Subcutaneous abdominal adipose tissue (tissue), 5 donors: Measurements from ENCODE around the gene CGAS.

Experiments used
- H3K27ac ChIP-seq: one replicate; pipeline ENCODE4 v1.7.0; 2013; ENCODE audit warnings: low read depth, mild to moderate bottlenecking, inconsistent platforms, low read length, moderate library complexity
- H3K27me3 ChIP-seq, 5 donors: one replicate each; pipeline ENCODE4 v1.7.0; 2013; ENCODE audit warnings: low read length in 5 of 5, inconsistent platforms in 1 of 5; ENCODE audit not compliant: control insufficient read depth in 5 of 5, insufficient read depth in 4 of 5
- H3K36me3 ChIP-seq, 5 donors: one replicate each; pipeline ENCODE4 v1.7.0; 2013; ENCODE audit warnings: low read length in 5 of 5; ENCODE audit not compliant: control insufficient read depth in 5 of 5, insufficient read depth in 5 of 5
- H3K4me1 ChIP-seq, 5 donors: one replicate each; pipeline ENCODE4 v1.7.0; 2013; ENCODE audit warnings: low read length in 5 of 5, mild to moderate bottlenecking in 3 of 5, moderate library complexity in 1 of 5; ENCODE audit not compliant: control insufficient read depth in 5 of 5, insufficient read depth in 5 of 5
- H3K4me3 ChIP-seq, 5 donors: one replicate each; pipeline ENCODE4 v1.7.0; 2013; ENCODE audit warnings: low read length in 5 of 5, low read depth in 1 of 5
- H3K9ac ChIP-seq, 5 donors: one replicate each; pipeline ENCODE4 v1.7.0; 2013; ENCODE audit warnings: low read length in 5 of 5, mild to moderate bottlenecking in 4 of 5, moderate library complexity in 3 of 5
- H3K9me3 ChIP-seq, 5 donors: one replicate each; pipeline ENCODE4 v1.7.0; 2013; ENCODE audit warnings: low read length in 5 of 5; ENCODE audit not compliant: control insufficient read depth in 5 of 5
- donor health status: healthy.
- donor health status: healthy.
- donor health status: healthy.
- donor health status: healthy.
- donor health status: healthy.

Gene CGAS

GRCh38 chr6:73452107-73452461, at the start of gene CGAS:
Gene CGAS (minus strand): TSS chr6:73452297. CDS start chr6:73452181, 116 bp downstream.
- Histone ChIP-seq H3K4me1 (peaks cover 0 to 17% (median 14%) of the 10 kb centered on the region in 5 donors), H3K27ac (peak within 1 kb of the TSS; percentile 75), H3K27me3 (no peaks in the 10 kb centered on the region), H3K4me3 (peak within 1 kb of the TSS; percentile 81 to 89 (median 85)), H3K9me3 (no peaks in the 10 kb centered on the region), H3K9ac (peak within 1 kb of the TSS; percentile 60 to 90 (median 87)), H3K36me3 (no peaks in the 10 kb centered on the region)

GRCh38 chr6:73497915-73498314, 45.8 kb upstream of the CGAS start:
- Histone ChIP-seq H3K36me3 (peaks cover 34 to 71% (median 51%) of the 10 kb centered on the region in 5 donors), H3K4me1 (no peaks in the 10 kb centered on the region), H3K27me3 (no peaks in the 10 kb centered on the region), H3K4me3 (no peak overlapping the region), H3K9ac (no peak overlapping the region), H3K27ac (no peak overlapping the region), H3K9me3 (no peaks in the 10 kb centered on the region)

- H3K4me1 ChIP-seq = no peaks in the 10 kb centered on the region
- H3K4me3 ChIP-seq = no peak overlapping the region
- no peaks in the 10 kb centered on the region for H3K27me3 ChIP-seq
- H3K9ac ChIP-seq = no peak overlapping the region
- H3K27ac ChIP-seq = no peak overlapping the region
- H3K9me3 ChIP-seq = no peaks in the 10 kb centered on the region
- H3K36me3 ChIP-seq = peaks cover 23 to 71% (median 50%) of the 10 kb centered on the region in 5 donors
Observed at GRCh38 chr6:73491377-73491776, 39.3 kb upstream of the CGAS start.

- H3K4me3 ChIP-seq = no peak overlapping the region
- no peaks in the 10 kb centered on the region for H3K27me3 ChIP-seq
- no peak overlapping the region for H3K27ac ChIP-seq
- no peak overlapping the region for H3K9ac ChIP-seq
- H3K9me3 ChIP-seq = no peaks in the 10 kb centered on the region
- H3K36me3 ChIP-seq = peaks cover 20 to 72% (median 59%) of the 10 kb centered on the region in 5 donors
- H3K4me1 ChIP-seq = no peaks in the 10 kb centered on the region
Observed at GRCh38 chr6:73487473-73487872, 35.4 kb upstream of the CGAS start.

- no peaks in the 10 kb centered on the region for H3K4me1 ChIP-seq
- H3K36me3 ChIP-seq = peaks cover 24 to 86% (median 80%) of the 10 kb centered on the region in 5 donors
- no peaks in the 10 kb centered on the region for H3K27me3 ChIP-seq
- no peak overlapping the region for H3K4me3 ChIP-seq
- no peak overlapping the region for H3K27ac ChIP-seq
- no peak overlapping the region for H3K9ac ChIP-seq
- no peaks in the 10 kb centered on the region for H3K9me3 ChIP-seq
Observed at GRCh38 chr6:73484438-73484837, 32.3 kb upstream of the CGAS start.

GRCh38 chr6:73481969-73482368, 29.9 kb upstream of the CGAS start:
- Histone ChIP-seq H3K4me1 (no peaks in the 10 kb centered on the region), H3K4me3 (no peak overlapping the region), H3K36me3 (peaks cover 24 to 86% (median 69%) of the 10 kb centered on the region in 5 donors), H3K9ac (no peak overlapping the region), H3K27ac (no peak overlapping the region), H3K9me3 (no peaks in the 10 kb centered on the region), H3K27me3 (no peaks in the 10 kb centered on the region)

GRCh38 chr6:73477407-73477806, 25.3 kb upstream of the CGAS start:
- H3K27me3 ChIP-seq = no peaks in the 10 kb centered on the region

GRCh38 chr6:73476723-73477122, 24.6 kb upstream of the CGAS start:
- Histone ChIP-seq H3K9ac (no peak overlapping the region), H3K36me3 (peaks cover 25 to 82% (median 63%) of the 10 kb centered on the region in 5 donors), H3K27me3 (no peaks in the 10 kb centered on the region), H3K9me3 (no peaks in the 10 kb centered on the region), H3K4me3 (no peak overlapping the region), H3K27ac (no peak overlapping the region), H3K4me1 (no peaks in the 10 kb centered on the region)

More at GRCh38 chr6:73477407-73477806, 25.3 kb upstream of the CGAS start:
- H3K4me1 ChIP-seq = no peaks in the 10 kb centered on the region
- H3K9ac ChIP-seq = no peak overlapping the region
- peaks cover 22 to 84% (median 68%) of the 10 kb centered on the region in 5 donors for H3K36me3 ChIP-seq
- H3K9me3 ChIP-seq = no peaks in the 10 kb centered on the region
- H3K4me3 ChIP-seq = no peak overlapping the region
- no peak overlapping the region for H3K27ac ChIP-seq

GRCh38 chr6:73471686-73472290, 19.7 kb upstream of the CGAS start:
- no peak overlapping the region for H3K27ac ChIP-seq
- peaks cover 14 to 77% (median 52%) of the 10 kb centered on the region in 5 donors for H3K36me3 ChIP-seq
- H3K4me1 ChIP-seq = no peaks in the 10 kb centered on the region
- H3K9ac ChIP-seq = no peak overlapping the region
- no peak overlapping the region for H3K4me3 ChIP-seq
- H3K9me3 ChIP-seq = no peaks in the 10 kb centered on the region
- no peaks in the 10 kb centered on the region for H3K27me3 ChIP-seq

GRCh38 chr6:73461537-73462350, 9.6 kb upstream of the CGAS start, which contains the start of gene MTO1:
Gene MTO1 (plus strand): TSS chr6:73461737. CDS start chr6:73461855, 118 bp downstream.
- Histone ChIP-seq H3K36me3 (peaks cover 5 to 10% (median 8%) of the 10 kb centered on the region in 5 donors), H3K4me1 (peaks cover 0 to 22% (median 13%) of the 10 kb centered on the region in 5 donors)

More at GRCh38 chr6:73461537-73462350, 9.6 kb upstream of the CGAS start, which contains the start of gene MTO1:
- Histone ChIP-seq H3K9ac (peak within 1 kb of the TSS; percentile 89 to 98 (median 96)), H3K4me3 (peak within 1 kb of the TSS; percentile 86 to 98 (median 86)), H3K9me3 (no peaks in the 10 kb centered on the region), H3K27me3 (no peaks in the 10 kb centered on the region), H3K27ac (peak within 1 kb of the TSS; percentile 99)
